ENCODE data around the gene FAM222B.
"Not testable (repeated sequence)": the region's sequence is repeated elsewhere in the genome, so short reads cannot be mapped to it uniquely, and the experiment has no call there.

The FAM222B gene

GRCh38 chr17:28846231-28846630, 3.6 kb upstream of the FAM222B start:
- no peak for DNase-seq (ENCODE audit: low read depth in 2 of 3, low spot score in 1 of 3)

DNA sequence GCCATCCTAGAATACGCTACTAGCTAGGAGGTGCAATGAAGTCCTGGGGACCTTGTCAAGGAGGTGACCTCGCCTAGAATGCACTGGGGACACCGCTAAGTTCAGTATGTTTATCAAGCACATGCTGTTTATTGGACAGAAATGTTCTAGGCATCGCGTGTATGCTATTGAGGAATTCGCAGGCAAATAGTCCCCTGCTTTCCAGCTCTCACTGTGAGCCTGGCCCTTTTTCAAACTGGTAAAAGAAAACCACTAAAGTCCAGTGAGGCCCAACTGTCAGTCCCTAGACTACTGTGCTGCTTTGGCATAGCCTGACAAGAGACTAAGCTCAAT, 1.2 kb upstream of the FAM222B start:
- DNase-seq (ENCODE audit: low read depth in 2 of 3, low spot score in 1 of 3) = no peak

- DNase-seq (ENCODE audit: low read depth in 2 of 3, low spot score in 1 of 3) = no peak
These were observed 699 bp downstream of the FAM222B start for GRCh38 chr17:28841901-28842281.

GRCh38 chr17:28839221-28839620, 3.4 kb downstream of the FAM222B start:
- no peak for DNase-seq (ENCODE audit: low read depth in 2 of 3, low spot score in 1 of 3)

- DNase-seq (ENCODE audit: low read depth in 2 of 3, low spot score in 1 of 3) = not testable (repeated sequence)
These were observed 6.0 kb downstream of the FAM222B start for GRCh38 chr17:28836541-28836940.

- DNase-seq (ENCODE audit: low read depth in 2 of 3, low spot score in 1 of 3) = no peak
These were observed 8.2 kb downstream of the FAM222B start for GRCh38 chr17:28834420-28834819.

- no peak for DNase-seq (ENCODE audit: low read depth in 2 of 3, low spot score in 1 of 3)
These were observed 14.1 kb downstream of the FAM222B start for GRCh38 chr17:28828294-28829040.

DNA sequence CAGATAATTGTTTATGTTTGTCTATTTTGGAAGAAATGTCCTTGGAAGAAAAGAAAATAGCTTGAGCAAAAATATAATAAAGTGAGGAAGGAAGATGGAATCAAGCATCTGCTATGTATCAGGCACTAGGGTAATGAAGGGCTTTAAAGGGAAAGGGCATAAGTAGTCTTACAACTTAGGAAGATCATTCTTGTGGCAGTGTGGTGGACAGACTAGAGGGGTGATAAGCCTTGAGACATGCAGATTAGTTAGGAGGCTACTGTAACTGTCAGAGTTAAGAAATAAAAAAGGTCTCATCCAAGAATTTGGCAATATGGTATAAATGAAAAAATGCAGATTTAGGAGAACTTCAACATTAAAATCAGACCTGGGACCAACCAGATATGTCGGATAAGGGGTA, 14.9 kb downstream of the FAM222B start:
- no peak for DNase-seq (ENCODE audit: low read depth in 2 of 3, low spot score in 1 of 3)

DNA sequence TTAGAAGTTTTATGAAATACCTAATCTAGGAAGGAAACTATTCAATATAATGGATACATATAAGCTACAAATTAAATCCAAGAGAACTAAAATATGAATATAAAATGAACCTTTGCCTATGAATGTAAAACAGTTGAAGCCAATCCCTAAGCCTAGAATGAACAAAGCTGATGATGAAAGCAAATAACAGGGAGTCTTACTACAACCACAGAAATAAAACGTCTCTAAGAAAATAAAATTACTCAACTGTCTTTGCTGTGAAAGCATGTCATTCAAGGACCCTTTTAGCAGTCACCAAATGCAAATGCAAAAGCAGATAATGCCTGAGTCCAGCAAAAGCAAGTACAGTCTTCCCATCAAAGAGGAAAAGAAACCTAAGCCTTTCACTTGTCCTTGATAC, 23.0 kb downstream of the FAM222B start:
- DNase-seq (ENCODE audit: low read depth in 2 of 3, low spot score in 1 of 3) = no peak

GRCh38 chr17:28818819-28819221, 23.8 kb downstream of the FAM222B start:
- DNase-seq (ENCODE audit: low read depth in 2 of 3, low spot score in 1 of 3) = no peak

DNA sequence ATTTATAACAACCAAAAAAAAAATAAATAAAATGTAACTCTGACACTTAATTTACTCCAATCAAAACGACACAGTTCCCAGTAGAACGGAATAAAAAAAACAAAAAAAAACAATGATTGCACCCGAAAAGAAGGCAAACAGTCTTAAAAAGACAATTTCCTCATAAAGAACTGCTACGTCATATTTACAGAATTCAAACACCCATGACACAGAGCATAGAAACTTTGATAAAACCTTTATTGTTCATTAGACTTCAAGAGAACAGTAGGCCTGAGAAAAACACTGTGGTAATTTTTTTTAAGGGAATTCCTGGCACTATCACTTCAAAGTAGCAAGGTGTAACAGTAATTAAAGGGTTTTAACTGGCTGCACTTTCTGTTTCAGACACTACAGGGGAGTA, 26.1 kb downstream of the FAM222B start:
- DNase-seq (ENCODE audit: low read depth in 2 of 3, low spot score in 1 of 3) = no peak

GRCh38 chr17:28812748-28813377, 29.7 kb downstream of the FAM222B start:
- no peak for DNase-seq (ENCODE audit: low read depth in 2 of 3, low spot score in 1 of 3)

- DNase-seq (ENCODE audit: low read depth in 2 of 3, low spot score in 1 of 3) = peak; percentile 91 to 97 (median 94)
These were observed 30.4 kb downstream of the FAM222B start for GRCh38 chr17:28812091-28812747.

DNA sequence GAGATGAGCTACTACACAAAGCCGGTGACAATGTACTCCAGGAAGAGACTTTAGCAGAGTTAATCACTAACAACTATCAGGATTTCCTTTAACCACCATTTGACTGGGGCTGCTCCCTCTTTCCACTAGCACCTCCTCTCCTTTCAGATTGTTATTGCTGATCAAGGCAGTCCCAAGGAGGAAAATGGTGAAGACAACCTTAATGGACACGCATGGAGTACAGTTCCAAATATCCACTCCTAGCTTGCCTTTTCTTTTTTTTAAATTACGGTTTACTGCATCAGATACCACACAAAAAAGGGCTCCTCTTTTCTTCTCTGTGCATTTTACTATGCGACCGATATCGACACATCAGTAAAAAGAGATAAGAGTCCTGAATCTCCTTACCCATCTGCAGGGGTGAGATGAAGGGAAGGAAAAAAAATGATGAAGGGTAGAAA, 30.9 kb downstream of the FAM222B start:
- DNase-seq (ENCODE audit: low read depth in 2 of 3, low spot score in 1 of 3) = peak in 1 of 3 donors; percentile 9

DNA sequence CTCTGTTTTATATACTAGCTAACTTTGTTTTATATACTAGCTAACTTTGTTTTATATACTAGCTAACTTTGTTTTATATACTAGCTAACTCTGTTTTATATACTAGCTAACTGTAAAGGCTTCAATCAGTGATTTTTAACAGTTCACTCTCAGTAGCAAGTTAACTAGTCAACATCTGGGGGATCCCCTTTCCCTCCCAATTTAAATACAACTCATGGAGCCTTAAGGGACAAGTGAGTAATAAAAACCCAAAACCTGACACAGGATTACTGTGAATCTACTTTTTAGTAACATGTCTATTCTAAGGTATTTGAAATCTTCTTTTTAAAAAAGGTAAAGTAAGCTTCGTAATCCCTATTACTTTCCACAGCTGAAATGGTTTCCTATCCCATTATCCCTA, 32.2 kb downstream of the FAM222B start:
- peak in 1 of 3 donors; percentile 15 for DNase-seq (ENCODE audit: low read depth in 2 of 3, low spot score in 1 of 3)

- no peak for DNase-seq (ENCODE audit: low read depth in 2 of 3, low spot score in 1 of 3)
These were observed 34.5 kb downstream of the FAM222B start for GRCh38 chr17:28807925-28808634.

DNA sequence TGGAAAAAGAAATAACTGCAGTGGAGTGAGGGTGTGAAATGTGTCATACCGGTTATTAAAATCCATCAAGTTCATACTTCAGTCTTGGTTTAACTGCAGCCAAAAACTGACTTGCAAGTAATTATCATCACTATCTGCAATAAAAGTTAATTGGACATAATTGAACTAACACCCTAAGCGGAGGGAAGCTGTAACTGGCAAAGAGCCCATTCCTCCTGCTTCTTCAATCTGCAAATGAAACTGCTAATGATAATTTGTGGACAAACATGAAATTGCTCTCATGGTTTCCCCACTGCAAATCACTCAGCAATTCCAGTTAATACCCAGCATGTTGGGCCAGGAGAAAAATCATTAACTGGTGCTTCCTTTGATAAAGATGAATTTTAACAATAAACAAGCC, 46.5 kb downstream of the FAM222B start:
- no peak for DNase-seq (ENCODE audit: low read depth in 2 of 3, low spot score in 1 of 3)

DNA sequence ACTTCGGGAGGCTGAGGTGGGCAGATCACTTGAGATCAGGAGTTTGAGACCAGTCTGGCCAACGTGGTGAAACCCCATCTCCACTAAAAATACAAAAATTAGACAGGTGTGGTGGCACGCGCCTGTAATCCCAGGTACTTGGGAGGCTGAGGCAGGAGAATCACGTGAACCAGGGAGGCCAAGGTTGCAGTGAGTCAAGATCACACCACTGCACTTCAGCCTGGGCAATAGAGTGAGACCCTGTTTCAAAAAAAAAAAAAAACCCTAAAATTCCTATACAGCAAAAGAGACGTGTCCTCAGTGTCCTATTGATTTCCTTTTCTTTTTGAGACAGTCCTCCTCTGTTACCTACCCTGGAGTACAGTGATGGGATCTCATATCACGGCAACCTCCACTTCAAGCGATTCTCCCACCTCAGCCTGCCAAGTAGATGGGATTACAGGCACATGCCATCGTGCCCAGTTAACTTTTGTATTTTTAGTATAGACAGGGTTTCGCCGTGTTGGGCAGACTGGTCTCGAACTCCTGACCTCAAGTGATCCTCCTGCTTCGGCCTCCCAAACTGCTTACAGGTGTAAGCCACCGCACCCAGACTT, 47.6 kb downstream of the FAM222B start:
- not testable (repeated sequence) for DNase-seq (ENCODE audit: low read depth in 2 of 3, low spot score in 1 of 3)

DNA sequence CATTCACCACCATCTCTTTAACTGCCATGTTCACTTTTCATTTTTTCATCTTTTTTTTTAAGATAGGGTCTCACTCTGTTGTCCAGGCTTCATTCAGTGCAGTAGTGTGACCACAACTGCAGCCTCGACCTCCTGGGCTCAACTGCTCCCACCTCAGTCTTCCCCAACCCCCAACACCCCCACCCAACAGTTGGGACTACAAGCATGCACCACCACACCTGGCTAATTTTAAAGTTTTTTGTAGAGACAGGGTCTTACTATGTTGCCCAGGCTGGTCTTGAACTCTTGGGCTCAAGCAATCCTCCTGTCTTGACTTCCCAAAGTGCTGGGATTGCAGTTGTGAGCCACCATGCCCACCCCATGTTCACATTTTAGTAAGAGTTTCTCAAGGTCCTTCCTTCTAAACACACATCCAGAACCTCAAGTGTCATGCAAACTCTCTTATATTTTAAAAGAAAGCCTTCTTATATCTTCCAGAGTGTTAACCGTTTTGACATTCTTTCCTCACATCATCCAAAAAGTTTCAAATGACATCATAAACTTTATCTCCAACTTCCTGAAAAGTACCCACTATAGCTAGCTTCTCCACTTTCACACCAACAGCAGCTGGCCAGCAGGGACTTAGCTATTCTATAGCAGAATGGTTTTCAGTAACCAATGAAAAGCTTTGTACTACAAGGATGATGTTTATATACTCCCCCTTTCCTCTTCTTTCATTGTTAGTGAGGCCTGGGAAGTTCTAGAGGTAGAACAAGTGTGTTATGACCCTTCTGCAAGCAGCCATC, 49.5 kb downstream of the FAM222B start:
- no peak for DNase-seq (ENCODE audit: low read depth in 2 of 3, low spot score in 1 of 3)

- DNase-seq (ENCODE audit: low read depth in 2 of 3, low spot score in 1 of 3) = no peak
These were observed 54.5 kb downstream of the FAM222B start for GRCh38 chr17:28788100-28788499.

GRCh38 chr17:28783161-28783560, 59.4 kb downstream of the FAM222B start:
- no peak for DNase-seq (ENCODE audit: low read depth in 2 of 3, low spot score in 1 of 3)

All from stimulated activated CD4-positive, alpha-beta T cell treated with anti-CD3 and anti-CD28 coated beads, Interleukin-12 subunit alpha, Interleukin-12 subunit beta, amount 100 ng/mL, for 48 hours (primary cell).